ENCODE data around the gene FBXL19. TPM values are rescaled to one million over a fixed set of nuclear protein-coding genes. Genes with fewer than 3 reads are reported as not detected.

The FBXL19 gene
- total and polyA plus RNA-seq, 9 of the 15 experiments (the other 6 are each of a cell fraction or from before 2014, with no cell fraction given): 0.13 to 48.0 (median 13.5) TPM; not detected in 1

DNA sequence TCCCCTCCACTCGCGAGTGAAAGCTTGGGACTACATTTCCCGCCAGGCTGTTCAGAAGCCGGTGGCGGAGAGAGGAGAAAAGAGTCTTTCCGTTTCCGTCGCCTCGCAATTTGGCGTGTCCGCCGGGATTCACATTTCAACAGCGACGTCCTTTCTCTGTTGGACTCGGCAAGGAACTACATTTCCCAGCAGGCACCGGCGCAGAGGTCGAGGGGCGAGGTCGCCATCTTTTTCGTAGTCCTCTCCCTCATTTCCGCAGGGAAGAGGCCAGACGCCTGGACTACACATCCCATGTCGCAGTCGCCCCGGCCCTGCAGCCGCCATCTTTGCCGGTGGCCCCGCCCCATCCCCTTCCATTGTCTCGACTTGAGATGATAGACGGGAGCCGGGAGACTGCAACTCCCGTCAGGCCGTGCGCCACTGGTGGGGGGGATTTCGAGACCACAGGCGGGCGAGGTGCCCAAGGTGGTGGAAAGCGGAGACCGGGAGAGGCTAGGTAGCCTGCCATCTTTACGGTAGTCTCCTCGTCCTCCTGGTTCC is 882 bp upstream of the FBXL19 start (continued):
- TF ChIP-seq ILK (tag; IDR thresholded peaks at IDR 0.05; ENCODE audit: borderline replicate concordance, low read depth): no peak
- TF ChIP-seq, protein P1, sequence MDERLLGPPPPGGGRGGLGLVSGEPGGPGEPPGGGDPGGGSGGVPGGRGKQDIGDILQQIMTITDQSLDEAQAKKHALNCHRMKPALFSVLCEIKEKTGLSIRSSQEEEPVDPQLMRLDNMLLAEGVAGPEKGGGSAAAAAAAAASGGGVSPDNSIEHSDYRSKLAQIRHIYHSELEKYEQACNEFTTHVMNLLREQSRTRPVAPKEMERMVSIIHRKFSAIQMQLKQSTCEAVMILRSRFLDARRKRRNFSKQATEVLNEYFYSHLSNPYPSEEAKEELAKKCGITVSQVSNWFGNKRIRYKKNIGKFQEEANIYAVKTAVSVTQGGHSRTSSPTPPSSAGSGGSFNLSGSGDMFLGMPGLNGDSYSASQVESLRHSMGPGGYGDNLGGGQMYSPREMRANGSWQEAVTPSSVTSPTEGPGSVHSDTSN (CRISPR knock-in tag; IDR thresholded peaks at IDR 0.05; ENCODE audit: low read depth): peak; percentile 68
- TF ChIP-seq, protein P1 (tag; conservative IDR thresholded peaks at IDR 0.05; ENCODE audit: low read depth): peak; percentile 76
- no peak for TF ChIP-seq U2AF2 (optimal IDR thresholded peaks at IDR 0.05; ENCODE audit: low read depth, low read length)
- TF ChIP-seq ZNF143 (CRISPR knock-in tag; IDR thresholded peaks at IDR 0.05): peak; percentile 90
- TF ChIP-seq MAFF (IDR thresholded peaks at IDR 0.05; ENCODE audit: low read length): no peak
- TF ChIP-seq, protein P2, sequence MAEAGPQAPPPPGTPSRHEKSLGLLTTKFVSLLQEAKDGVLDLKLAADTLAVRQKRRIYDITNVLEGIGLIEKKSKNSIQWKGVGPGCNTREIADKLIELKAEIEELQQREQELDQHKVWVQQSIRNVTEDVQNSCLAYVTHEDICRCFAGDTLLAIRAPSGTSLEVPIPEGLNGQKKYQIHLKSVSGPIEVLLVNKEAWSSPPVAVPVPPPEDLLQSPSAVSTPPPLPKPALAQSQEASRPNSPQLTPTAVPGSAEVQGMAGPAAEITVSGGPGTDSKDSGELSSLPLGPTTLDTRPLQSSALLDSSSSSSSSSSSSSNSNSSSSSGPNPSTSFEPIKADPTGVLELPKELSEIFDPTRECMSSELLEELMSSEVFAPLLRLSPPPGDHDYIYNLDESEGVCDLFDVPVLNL (CRISPR knock-in tag; IDR thresholded peaks at IDR 0.05; ENCODE audit: low read depth): no peak; the same call in 1 of the 2 replicates
- TF ChIP-seq, protein P3, sequence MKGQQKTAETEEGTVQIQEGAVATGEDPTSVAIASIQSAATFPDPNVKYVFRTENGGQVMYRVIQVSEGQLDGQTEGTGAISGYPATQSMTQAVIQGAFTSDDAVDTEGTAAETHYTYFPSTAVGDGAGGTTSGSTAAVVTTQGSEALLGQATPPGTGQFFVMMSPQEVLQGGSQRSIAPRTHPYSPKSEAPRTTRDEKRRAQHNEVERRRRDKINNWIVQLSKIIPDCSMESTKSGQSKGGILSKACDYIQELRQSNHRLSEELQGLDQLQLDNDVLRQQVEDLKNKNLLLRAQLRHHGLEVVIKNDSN (CRISPR knock-in tag; IDR thresholded peaks at IDR 0.05): no peak
- TF ChIP-seq RFX5 (IDR thresholded peaks at IDR 0.05; ENCODE audit: low read depth, low read length): no peak
- TF ChIP-seq TCF7L2 (IDR thresholded peaks at IDR 0.05; ENCODE audit: low read depth, low read length): no peak
- peak; percentile 17; the same call in 1 of the 2 replicates for TF ChIP-seq ETV5 (CRISPR knock-in tag; IDR thresholded peaks at IDR 0.05; ENCODE audit: low read depth)
- no peak for TF ChIP-seq NR3C1 (CRISPR knock-in tag; IDR thresholded peaks at IDR 0.05)
- peak; percentile 58; the same call in 1 of the 2 replicates for TF ChIP-seq ATF1 (CRISPR knock-in tag; IDR thresholded peaks at IDR 0.05)
- TF ChIP-seq ATF1 (tag; IDR thresholded peaks at IDR 0.05): peak; percentile 97
- TF ChIP-seq ZNF134 (CRISPR knock-in tag; conservative IDR thresholded peaks at IDR 0.05): peak; percentile 72
- TF ChIP-seq, protein P4, sequence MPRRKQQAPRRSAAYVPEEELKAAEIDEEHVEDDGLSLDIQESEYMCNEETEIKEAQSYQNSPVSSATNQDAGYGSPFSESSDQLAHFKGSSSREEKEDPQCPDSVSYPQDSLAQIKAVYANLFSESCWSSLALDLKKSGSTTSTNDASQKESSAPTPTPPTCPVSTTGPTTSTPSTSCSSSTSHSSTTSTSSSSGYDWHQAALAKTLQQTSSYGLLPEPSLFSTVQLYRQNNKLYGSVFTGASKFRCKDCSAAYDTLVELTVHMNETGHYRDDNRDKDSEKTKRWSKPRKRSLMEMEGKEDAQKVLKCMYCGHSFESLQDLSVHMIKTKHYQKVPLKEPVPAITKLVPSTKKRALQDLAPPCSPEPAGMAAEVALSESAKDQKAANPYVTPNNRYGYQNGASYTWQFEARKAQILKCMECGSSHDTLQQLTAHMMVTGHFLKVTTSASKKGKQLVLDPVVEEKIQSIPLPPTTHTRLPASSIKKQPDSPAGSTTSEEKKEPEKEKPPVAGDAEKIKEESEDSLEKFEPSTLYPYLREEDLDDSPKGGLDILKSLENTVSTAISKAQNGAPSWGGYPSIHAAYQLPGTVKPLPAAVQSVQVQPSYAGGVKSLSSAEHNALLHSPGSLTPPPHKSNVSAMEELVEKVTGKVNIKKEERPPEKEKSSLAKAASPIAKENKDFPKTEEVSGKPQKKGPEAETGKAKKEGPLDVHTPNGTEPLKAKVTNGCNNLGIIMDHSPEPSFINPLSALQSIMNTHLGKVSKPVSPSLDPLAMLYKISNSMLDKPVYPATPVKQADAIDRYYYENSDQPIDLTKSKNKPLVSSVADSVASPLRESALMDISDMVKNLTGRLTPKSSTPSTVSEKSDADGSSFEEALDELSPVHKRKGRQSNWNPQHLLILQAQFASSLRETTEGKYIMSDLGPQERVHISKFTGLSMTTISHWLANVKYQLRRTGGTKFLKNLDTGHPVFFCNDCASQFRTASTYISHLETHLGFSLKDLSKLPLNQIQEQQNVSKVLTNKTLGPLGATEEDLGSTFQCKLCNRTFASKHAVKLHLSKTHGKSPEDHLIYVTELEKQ (CRISPR knock-in tag; IDR thresholded peaks at IDR 0.05): no peak
- no peak for TF ChIP-seq PHTF2 (CRISPR knock-in tag; IDR thresholded peaks at IDR 0.05)
- TF ChIP-seq, protein P5, sequence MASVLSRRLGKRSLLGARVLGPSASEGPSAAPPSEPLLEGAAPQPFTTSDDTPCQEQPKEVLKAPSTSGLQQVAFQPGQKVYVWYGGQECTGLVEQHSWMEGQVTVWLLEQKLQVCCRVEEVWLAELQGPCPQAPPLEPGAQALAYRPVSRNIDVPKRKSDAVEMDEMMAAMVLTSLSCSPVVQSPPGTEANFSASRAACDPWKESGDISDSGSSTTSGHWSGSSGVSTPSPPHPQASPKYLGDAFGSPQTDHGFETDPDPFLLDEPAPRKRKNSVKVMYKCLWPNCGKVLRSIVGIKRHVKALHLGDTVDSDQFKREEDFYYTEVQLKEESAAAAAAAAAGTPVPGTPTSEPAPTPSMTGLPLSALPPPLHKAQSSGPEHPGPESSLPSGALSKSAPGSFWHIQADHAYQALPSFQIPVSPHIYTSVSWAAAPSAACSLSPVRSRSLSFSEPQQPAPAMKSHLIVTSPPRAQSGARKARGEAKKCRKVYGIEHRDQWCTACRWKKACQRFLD (CRISPR knock-in tag; IDR thresholded peaks at IDR 0.05): peak; percentile 94; the same call in 1 of the 2 replicates
- no peak for TF ChIP-seq HLTF (IDR thresholded peaks at IDR 0.05)
- TF ChIP-seq ZKSCAN8 (CRISPR knock-in tag; IDR thresholded peaks at IDR 0.05): no peak

All from K562 (cell line).